NCI-H1417 treated with DMSO at 0.1 percent for 48 hours (cell line): Measurements from ENCODE around the gene CTRB1.
"Not testable (repeated sequence)": the region's sequence is repeated elsewhere in the genome, so short reads cannot be mapped to it uniquely, and the experiment has no call there.

ENCODE experiments used
- DNase-seq: peaks from one replicate; lab custom pipeline; 2025; lab: John Stamatoyannopoulos, UW

Gene CTRB1

GRCh38 chr16:75226550-75227360 is 8.0 kb downstream of the CTRB1 start:
- DNase-seq = no peak

GRCh38 chr16:75227361-75228142 is 8.8 kb downstream of the CTRB1 start:
- DNase-seq = no peak

DNA sequence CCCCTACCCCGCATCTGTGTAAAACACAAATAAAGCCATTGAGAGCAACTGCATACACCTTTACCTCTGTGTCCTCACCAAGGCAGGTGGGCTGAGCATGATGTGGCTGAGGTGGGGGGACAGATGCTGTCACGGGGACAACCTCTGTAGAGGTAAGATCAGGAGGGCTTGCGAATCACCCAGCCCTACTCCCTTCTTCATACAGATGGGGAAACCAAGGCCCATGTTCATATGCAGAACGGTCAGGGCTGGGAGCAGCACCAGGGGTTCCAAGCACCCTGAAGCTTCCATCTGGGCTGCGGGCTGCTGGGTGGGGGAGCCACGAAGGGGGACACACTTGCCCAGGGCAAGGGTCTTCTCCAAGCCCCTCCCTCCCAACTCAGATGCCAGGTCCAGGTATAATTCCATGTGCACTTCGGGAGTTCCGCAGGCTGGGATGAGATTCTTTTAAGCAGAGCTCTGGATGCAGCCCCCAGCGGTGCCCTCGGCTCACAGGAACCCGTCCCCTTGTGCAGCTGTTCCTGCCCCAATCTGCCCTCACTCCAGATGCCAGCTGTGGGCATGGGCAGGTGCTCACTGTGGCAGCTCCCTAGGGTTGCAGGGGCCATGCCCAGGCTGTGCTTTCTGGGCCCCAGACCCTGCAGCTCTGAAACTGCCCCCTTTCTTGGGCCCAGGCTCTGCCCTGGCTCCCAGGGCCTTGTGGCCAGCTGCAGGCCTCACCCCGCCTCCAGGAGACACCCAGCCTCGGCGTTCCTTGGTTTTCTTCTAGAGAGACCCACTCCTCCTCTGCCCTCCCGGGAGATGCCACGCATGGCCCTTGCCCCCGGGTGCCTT is 9.6 kb downstream of the CTRB1 start:
- no peak for DNase-seq

DNA sequence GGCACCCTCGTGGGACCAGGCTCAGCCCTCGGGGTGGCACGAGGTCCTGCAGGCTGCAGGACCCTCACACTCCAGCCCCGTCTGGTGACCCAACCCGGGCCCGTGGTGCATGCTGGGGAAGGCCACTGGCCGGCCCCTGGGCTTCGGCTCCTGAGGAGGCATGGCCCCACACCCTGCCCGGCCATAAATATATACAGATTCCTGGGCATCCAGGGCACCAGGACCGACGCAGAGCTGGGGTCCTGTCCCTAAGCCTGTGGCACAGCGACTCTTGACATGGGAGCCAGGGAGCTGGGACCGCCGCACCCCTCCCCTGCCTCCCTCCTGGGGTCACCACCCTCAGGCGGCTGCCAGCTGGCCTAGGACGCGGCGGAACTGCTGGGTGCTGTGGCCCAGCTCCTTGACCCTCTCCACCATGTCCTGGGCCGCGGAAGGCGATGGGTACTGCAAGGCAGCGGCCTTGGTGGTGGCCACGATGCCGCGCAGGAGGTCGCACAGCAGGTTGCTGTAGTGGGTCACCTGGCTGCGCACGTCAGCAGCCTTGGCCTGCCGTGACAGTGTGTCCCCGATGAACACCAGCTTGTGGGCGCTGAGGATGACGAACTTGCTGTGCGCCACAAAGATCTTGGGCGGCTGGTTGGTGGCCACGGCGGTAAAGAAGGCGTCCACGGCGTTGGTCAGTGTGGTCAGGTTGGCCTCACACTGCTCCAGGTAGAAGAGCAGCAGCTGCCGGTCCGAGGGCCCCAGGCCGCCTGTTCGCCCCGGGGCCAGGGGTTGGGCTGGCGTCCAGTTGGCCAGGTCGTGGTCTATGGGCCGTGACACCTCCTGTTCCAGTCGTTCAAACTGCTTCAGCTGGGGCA is 10.6 kb downstream of the CTRB1 start:
- no peak for DNase-seq

- DNase-seq = no peak
Measured at GRCh38 chr16:75230471-75231110, 11.8 kb downstream of the CTRB1 start.

DNA sequence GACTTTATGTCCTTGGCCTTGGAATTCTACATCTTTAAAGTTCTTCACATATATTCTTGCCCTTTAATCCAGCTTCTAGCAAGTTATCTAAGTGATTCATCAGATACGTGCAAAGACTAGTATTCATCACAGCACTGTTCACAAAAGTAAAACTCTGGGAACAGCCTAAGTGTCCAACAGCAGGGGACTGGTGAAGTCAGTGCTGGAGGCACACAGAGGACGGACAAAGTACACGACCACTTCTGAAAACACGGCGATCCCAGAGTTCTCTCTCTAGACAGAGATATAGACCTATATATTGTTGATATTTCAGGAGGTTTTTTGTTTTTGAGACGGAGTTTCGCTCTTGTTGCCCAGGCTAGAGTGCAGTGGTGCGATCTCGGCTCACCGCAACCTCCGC is 12.8 kb downstream of the CTRB1 start:
- DNase-seq = no peak

- DNase-seq = no peak
Measured at GRCh38 chr16:75233611-75233938, 14.8 kb downstream of the CTRB1 start.

- no peak for DNase-seq
Measured at GRCh38 chr16:75234856-75235696, 16.3 kb downstream of the CTRB1 start.

DNA sequence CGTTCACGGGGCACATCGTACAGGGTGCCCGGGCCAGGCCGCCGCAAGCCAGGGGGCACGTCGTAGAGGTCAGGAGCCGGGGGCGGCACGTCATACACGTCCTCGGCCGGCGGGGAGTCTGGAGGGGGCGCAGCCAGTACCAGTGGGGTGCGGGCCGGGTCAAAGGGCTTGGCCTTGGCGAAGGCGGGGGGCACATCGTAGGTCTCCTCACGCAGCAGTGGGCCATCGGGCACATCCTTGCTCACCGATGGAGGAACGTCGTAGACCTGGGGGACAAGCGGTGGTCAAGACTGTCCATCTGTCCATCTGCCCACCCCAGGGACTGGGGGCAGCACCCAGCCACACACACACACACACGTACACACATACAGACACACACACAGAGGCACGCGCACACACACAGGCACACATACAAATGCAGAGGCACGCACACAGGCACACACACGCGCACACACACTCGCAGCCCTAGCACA is 17.0 kb downstream of the CTRB1 start:
- no peak for DNase-seq

DNA sequence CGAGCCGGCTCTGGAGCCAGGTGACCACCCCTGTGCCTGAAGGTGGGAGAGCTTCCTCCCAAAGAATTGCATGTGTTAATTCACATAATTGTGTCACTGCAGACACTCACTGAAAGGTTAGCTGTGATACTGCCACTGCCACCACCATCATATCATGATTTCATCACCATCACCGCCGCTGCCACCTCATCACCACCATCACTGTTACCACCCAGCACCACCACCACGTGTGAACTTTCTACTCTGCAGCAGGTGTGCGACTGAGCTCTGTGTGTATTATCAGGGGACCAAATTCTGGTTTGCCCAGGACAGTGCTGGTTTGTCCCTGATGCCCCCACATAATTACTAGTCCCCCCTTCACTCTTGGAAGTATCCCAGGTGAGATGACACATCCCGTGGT is 17.4 kb downstream of the CTRB1 start:
- no peak for DNase-seq

- DNase-seq = no peak
Measured at GRCh38 chr16:75236736-75237397, 18.1 kb downstream of the CTRB1 start.

- no peak for DNase-seq
Measured at GRCh38 chr16:75237398-75238131, 18.8 kb downstream of the CTRB1 start.

DNA sequence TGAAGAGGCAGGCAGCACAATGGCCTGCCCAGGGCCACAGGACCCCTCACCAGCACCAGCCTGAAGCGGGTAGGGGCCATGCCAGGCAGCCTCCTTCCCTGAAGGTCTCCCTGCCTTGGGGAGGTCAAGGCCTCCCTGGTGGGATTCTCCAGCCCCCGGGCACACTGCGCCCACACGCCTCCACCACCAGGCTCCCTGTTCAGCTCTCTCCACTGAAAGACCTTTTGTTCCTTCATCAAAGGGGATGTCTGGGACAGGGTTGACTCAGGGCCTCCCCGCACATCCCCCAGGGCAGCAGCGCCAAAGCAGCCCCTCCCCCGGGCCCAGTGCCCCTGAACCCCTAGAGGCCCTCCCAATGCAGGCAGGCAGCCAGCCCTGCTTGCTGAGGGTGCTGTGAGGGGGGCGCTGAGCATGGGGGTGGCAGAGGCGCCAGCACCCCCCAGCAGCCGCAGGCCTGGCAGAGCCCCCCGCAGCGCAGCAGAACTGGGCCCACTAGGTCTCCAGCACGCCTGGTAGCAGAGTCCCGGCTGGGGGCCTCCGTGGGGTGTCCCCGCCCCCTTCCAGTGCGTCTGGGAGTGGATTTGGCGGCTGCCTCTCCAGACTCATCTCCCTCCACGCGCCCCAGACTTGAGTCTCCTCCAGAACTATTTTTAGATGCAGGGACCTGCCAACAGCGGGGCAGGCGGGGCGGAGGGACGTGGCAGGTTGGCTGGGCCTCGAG is 19.5 kb downstream of the CTRB1 start:
- no peak for DNase-seq

DNA sequence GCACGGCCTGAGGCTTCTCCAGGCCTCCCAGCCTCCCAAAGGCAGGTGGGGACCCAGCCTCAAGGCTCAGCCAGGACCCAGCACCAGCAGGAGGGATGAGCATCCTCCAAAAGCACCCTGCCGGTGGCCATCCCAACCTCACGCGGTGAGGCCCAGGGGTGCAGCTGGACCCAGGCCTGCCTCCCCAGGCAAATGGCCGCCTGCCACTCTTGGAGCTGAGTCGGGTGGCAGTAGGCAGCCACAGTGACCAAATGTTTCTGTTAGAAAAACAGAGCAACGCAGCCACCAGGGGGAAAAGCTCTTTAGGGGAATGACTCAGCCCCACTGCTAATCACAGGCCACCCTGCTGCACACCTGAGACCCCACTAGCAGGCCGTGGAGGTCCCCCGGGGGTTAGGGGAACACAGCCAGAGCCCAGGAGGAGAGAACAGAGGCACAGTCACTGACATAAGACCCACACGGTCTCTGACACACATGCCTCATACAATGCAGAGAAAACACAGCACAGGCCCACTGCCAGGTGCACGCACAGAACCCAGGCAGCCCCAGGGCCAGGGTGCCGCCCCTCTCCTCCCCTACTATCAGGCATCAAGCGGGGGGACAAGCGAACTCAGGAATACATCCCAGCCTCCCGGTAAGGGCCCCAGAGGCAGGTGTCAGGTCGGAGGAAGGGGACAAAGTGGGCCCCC is 20.2 kb downstream of the CTRB1 start:
- DNase-seq = no peak

GRCh38 chr16:75239542-75240122 is 20.8 kb downstream of the CTRB1 start:
- DNase-seq = no peak

DNA sequence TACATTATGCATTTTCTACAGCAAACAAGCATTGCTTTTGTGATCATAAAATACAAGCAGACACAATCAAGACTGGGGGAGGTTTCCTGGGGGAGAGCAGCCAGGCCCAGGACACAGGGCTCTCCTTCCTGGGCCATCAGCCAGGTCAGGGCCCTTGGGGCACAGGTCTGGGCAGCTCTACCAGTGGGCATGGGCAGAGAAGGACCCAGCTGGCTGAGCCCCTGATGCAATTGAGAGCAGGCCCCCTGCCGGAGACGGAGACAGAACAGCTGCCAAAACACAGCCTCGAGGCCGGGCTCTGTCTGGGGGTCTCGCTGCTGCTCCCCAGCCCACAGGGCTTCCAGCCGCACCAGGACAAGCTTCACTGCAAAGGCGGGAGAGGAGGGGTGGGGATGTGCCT is 21.8 kb downstream of the CTRB1 start:
- DNase-seq = not testable (repeated sequence)

DNA sequence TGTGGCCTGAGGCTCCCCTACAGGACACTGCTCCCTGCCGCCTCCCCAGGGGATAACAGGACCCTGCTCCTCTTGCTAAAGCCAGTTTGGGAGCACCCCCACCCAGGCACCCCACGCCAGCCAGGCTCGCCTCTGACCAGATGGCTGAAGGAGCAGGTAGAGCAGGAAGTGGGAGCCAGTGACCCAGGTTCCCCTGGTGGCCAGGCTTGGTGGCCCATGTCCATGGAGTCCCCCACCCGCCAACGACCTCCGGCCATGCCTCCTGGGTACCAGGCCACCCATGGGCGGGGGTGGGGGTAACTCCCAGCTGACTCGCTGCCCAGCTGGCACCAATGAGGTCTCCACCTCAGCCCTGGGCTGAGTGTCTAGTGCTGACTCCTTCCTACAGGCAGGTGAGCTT is 22.6 kb downstream of the CTRB1 start:
- DNase-seq = no peak
